A673 (cell line): ENCODE data around the gene DMKN.
A peak's percentile ranks its signal among the peaks of the same experiment; 100 is the strongest.

Experiments used
- EZH2 ChIP-seq: fragments of 200-600 bp; sonication (generic); IDR thresholded peaks from 2 replicates; pipeline ENCODE4 v1.6.1; 2017; ENCODE audit warnings: borderline replicate concordance, low read depth, mild to moderate bottlenecking, mixed read lengths, antibody characterized with exemption, low read length; ENCODE audit not compliant: poor library complexity, severe bottlenecking
- TF ChIP-seq, protein P1 (sequence below): fragments of 300-800, 200-600 bp; sonication (generic); conservative IDR thresholded peaks from 2 replicates; pipeline ENCODE4 v1.5.1; 2017; ENCODE audit warnings: low read depth, mild to moderate bottlenecking, antibody characterized with exemption, low read length, moderate library complexity, mixed read lengths

DNA sequence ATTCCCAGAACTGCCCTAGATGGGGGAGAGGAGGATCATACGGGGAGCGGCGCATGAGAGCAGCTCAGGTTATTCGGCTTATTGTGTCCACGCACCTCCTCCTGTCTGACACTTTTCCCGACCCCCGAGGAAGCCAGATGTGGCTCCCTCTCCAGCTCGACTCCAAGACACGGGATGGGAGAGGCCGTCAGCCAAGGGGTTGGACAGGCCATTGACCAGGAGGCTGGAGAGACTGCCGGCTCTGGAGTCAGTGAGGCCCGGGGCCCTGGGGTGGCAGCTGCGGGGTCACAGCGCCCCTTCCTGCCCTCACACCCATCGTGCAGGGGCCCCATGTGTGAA, 2.9 kb downstream of the DMKN start:
- TF ChIP-seq, protein P1, sequence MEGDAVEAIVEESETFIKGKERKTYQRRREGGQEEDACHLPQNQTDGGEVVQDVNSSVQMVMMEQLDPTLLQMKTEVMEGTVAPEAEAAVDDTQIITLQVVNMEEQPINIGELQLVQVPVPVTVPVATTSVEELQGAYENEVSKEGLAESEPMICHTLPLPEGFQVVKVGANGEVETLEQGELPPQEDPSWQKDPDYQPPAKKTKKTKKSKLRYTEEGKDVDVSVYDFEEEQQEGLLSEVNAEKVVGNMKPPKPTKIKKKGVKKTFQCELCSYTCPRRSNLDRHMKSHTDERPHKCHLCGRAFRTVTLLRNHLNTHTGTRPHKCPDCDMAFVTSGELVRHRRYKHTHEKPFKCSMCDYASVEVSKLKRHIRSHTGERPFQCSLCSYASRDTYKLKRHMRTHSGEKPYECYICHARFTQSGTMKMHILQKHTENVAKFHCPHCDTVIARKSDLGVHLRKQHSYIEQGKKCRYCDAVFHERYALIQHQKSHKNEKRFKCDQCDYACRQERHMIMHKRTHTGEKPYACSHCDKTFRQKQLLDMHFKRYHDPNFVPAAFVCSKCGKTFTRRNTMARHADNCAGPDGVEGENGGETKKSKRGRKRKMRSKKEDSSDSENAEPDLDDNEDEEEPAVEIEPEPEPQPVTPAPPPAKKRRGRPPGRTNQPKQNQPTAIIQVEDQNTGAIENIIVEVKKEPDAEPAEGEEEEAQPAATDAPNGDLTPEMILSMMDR = peak; percentile 5; the same call in 1 of the 2 replicates
- no peak for TF ChIP-seq EZH2
